Suprapubic skin (tissue), 3 donors: ENCODE results near the gene ASIC3.

Experiments used
- POLR2AphosphoS5 ChIP-seq, 3 donors: sonication (generic); formaldehyde crosslinking; IDR thresholded peaks; one replicate each; pipeline ENCODE4 v1.6.1; 2017; ENCODE audit warnings: antibody characterized with exemption in 3 of 3
- TF ChIP-seq, protein P1 (sequence below), 2 donors: fragments of 200-600 bp in 1 of 2; fragments of 450-650 bp in 1 of 2; sonication (generic) in 1 of 2; IDR thresholded peaks; one replicate each; pipeline ENCODE4 v1.5.1; 2016 to 2019; ENCODE audit warnings: antibody characterized with exemption in 2 of 2, mild to moderate bottlenecking in 1 of 2, moderate library complexity in 1 of 2

DNA sequence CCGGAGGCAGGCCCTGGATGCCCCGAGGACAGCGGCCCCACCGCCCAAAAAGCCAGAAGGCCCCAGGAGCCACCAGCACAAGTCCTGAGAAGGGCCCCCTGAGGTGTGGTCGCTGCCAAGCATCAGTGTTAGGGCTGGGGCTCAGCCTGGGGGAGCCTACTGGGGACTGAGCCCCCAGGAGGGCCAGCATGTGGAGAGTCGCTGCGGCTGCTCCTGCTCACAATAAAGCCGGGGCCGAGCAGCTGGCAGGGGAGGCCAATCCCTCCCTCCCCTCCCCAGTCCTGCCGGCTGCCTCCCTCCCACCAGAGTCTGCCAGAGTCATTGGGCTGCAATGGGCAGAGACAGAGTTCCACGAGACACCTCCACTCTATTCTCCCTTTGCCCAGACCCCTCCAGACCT lies 3.1 kb upstream of the ASIC3 start:
- TF ChIP-seq, protein P1, sequence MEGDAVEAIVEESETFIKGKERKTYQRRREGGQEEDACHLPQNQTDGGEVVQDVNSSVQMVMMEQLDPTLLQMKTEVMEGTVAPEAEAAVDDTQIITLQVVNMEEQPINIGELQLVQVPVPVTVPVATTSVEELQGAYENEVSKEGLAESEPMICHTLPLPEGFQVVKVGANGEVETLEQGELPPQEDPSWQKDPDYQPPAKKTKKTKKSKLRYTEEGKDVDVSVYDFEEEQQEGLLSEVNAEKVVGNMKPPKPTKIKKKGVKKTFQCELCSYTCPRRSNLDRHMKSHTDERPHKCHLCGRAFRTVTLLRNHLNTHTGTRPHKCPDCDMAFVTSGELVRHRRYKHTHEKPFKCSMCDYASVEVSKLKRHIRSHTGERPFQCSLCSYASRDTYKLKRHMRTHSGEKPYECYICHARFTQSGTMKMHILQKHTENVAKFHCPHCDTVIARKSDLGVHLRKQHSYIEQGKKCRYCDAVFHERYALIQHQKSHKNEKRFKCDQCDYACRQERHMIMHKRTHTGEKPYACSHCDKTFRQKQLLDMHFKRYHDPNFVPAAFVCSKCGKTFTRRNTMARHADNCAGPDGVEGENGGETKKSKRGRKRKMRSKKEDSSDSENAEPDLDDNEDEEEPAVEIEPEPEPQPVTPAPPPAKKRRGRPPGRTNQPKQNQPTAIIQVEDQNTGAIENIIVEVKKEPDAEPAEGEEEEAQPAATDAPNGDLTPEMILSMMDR (IDR thresholded peaks at IDR 0.05): no peak
- no peak for TF ChIP-seq POLR2AphosphoS5 (IDR thresholded peaks at IDR 0.05)
